Smooth muscle cell of the brain vasculature (primary cell): ENCODE results near the gene ARCN1.

Source experiments
- DNase-seq: peaks from one replicate; pipeline ENCODE4 v3.0.0-alpha.2; 2012; ENCODE audit warnings: low read depth, low spot score

Gene ARCN1

DNA sequence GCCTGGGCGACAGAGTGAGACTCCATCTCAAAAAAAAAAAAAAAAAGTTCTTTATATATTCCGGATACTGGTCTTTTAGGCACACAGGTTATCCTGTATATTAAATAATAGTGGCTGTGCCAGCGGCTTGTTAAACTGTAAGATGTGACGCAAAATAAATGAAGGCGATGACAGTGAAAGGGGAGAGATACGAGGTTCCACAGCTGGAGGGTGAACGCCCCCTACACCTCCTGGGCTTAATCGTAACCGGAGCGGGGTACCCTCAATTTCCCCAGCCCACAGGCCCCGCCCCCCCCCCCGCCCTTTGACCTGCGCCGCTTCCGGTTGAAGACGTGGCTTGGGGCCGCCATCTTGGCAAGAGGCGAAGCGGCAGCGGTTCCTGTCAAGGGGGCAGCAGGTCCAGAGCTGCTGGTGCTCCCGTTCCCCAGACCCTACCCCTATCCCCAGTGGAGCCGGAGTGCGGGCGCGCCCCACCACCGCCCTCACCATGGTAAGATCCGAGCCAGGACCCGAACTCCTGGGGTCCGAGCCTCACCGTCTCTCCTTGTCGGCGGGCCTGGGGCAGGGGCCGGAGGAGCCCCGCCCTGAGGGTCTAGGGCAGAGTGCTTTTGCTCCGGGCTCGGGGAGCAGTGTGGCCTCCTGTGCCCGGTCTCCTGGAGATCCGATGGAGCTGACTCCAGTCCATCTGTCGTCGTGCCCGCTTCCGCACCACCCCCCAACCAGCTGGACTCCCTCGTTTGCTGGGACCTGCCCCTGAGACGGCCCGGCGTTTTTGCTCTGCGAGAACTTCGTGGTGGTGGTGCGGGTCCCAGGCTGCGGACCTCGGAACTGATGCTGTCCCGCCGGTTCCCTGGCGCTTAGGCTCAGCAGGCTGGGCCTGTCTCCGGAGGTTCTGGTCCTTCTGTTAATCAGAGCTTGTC lies at the start of gene ARCN1:
Gene ARCN1, plus strand, starts transcription at position 349 of the 920 bp plus-strand sequence. Its CDS starts 139 bp downstream, at position 488.
- peak; percentile 43 for DNase-seq

DNA sequence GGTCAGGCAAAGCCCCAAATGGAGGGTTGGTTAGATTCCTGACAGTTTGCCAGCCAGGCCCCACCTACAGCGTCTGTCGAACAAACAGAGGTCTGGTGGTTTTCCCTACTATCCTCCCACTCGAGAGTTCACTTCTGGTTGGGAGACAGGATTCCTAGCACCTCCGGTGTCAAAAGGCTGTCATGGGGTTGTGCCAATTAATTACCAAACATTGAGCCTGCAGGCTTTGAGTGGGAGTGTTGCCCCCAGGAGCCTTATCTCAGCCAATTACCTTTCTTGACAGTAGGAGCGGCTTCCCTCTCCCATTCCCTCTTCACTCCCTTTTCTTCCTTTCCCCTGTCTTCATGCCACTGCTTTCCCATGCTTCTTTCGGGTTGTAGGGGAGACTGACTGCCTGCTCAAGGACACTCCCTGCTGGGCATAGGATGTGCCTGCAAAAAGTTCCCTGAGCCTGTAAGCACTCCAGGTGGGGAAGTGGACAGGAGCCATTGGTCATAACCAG lies 49.6 kb upstream of the ARCN1 start:
- no peak for DNase-seq

DNA sequence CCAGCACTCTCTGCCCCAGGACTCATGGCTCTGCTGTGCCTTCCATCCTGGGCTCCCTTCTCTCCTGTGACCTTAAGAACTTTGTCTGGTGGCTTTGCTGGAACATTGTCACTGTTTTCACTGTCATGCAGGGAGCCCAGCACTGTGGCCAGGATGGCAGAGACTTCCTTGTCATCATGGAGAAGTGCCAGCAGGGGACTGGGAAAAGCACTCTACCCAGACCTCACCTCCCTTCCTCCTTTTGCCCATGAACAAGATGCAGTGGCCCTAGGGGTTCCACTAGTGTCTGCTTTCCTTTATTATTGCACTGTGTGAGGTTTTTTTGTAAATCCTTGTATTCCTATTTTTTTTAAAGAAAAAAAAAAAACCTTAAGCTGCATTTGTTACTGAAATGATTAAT lies 47.9 kb upstream of the ARCN1 start:
- no peak for DNase-seq

DNA sequence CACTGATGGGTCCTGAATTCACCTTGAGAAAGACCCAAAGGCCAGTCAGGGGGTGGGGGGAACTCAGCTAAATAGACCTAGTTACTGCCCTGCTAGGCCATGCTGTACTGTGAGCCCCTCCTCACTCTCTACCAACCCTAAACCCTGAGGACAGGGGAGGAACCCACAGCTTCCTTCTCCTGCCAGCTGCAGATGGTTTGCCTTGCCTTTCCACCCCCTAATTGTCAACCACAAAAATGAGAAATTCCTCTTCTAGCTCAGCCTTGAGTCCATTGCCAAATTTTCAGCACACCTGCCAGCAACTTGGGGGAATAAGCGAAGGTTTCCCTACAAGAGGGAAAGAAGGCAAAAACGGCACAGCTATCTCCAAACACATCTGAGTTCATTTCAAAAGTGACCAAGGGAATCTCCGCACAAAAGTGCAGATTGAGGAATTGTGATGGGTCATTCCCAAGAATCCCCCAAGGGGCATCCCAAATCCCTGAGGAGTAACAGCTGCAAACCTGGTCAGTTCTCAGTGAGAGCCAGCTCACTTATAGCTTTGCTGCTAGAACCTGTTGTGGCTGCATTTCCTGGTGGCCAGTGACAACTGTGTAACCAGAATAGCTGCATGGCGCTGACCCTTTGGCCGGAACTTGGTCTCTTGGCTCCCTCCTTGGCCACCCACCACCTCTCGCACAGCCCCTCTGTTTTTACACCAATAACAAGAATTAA lies 47.3 kb upstream of the ARCN1 start:
- no peak for DNase-seq

DNA sequence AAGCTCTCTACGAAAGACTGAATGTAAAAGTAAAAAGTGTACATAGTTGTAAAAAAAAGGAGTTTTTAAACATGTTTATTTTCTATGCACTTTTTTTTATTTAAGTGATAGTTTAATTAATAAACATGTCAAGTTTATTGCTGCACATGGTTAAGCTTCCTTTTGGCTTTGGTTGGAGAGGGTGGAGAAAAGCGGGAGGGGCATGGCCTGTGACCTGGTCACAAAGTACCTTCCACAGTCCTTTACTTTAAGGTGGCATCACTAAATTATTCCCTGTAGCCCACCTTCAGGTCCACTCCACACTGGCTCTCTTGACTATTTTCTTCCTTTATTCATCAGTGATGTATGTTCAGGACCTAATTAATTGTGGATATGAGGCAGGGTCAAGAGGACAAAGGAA lies 45.5 kb upstream of the ARCN1 start:
- DNase-seq: no peak

DNA sequence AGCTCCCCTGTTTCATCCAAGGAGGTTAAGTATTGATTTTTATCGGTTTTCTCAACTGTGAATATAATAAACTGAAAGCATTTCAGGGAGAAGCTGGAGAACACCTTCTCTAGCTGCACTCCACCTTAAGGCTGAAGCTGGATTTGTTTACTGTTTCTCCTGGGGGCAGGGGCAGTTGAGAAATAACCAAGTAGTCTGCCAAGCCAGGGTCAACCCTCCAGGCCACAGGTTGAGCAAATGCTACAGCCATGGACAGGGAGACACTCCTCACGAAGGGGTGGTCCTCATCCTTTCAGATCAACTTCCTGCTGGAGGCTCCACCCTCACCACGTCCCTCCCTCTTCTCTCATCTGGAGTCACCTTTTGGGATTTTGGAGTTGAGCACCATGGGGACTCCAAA lies 45.1 kb upstream of the ARCN1 start, which contains the start of gene TTC36:
Gene TTC36, plus strand, starts transcription at position 366 of the 400 bp plus-strand sequence. Its CDS starts 21 bp downstream, at position 387.
- no peak for DNase-seq

DNA sequence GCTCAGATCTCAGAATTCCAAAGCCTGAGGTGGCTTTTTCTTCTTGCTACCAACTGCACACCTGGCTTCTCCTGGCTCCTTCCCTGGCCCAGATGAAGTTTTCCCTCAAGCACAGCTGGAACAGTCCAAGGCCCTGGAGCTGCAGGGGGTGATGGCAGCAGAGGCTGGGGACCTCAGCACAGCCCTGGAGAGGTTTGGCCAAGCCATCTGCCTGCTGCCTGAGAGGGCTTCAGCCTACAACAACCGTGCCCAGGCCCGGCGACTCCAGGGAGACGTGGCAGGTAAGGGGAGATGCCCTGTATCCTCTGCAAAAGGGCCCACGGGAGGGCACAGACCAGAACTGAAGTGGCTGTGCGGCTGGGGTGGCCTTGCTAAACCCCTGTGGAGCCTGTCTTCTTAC lies 43.7 kb upstream of the ARCN1 start:
- DNase-seq: no peak

DNA sequence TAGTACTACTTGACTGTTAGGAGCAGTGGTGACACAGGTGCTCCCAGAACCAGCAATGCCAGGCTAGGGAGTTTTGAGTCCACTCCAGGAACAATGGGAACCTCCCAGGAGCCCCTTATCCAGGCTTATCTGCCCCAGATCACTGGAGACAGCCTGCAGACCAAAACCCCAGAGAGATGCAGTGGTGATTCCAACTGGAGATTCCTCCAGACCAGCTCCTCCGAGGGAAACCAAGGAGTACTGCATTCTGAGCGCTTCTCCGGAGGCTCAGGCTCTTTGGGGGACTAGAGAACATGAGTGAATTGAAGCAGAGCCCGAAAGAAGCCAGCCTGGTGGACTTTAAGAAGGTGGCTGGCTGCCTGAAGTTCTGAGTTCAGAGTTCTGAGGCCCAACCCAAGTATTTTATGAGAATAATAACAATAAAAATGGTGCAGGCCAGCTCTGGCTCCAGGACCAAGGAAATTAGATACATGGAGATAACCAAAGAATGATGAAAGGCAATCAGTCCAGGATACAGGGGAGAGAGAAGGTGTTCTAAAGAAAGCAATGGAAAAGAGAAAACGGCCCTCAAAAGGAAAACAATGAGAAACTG lies 42.5 kb upstream of the ARCN1 start:
- no peak for DNase-seq

DNA sequence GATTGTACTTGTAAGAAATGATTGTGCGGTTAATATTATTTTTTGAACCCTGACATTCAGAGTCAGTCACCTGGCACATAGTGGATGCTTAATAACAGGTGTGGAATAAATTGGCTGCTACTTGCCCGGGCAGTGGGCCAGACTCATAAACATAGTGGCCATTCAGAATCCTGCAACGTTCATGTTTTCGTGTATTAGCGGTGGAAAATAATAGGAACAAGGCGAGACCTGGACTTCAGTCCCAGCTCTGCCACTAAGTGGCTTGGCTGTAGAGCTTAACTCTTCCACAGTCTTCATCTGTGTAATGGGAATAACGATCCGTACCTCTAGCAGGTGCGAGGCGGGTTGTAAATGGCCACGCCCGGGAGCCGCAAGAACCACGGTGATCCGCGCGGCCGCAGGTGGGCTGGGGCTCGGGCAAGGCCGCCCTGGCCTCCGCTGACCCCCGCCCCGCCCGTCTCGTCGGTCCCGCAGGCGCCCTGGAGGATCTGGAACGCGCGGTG lies 42.0 kb upstream of the ARCN1 start:
- DNase-seq: no peak

DNA sequence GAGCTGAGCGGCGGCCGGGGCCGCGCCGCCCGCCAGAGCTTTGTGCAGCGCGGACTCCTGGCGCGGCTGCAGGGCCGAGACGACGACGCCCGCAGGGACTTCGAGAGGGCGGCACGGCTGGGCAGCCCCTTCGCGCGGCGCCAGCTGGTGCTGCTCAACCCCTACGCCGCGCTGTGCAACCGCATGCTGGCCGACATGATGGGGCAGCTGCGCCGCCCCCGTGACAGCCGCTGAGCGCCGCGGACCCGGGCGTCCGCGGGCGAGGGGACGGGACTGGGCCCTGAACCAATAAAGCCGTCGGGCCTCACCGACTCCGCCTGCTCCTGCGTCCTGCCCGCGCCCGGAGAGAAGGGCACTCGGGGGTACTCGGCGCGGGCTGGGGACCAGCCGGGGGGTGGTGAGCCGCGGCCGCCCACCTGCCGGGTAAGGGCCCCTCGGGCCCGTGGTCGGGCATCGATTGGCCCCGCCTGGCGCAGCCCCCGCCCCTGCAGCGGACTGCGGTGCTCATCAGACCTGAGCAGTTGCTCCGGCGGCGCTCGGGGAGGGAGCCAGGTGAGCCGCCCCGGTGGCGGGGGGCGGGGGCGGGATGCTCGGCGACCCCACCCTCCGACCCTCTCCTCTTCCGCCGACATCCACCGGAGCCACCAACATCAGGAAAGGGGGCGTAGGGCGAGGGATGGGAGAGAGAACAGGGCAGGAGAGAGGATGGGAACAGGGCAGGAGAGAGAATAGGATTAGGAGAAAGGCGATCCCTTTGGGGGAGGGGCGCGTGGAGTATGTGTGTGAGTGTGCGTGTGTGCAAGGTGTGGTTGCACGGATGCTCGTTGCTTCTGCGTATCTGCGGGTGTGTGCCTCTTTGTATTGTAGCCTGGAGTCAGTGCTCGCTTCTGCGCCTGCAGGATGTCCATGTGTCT lies 41.3 kb upstream of the ARCN1 start, which contains the start of gene TMEM25:
Gene TMEM25, plus strand, starts transcription at position 510 of the 914 bp plus-strand sequence. CDS start 610 bp downstream, outside the sequence.
- no peak for DNase-seq

DNA sequence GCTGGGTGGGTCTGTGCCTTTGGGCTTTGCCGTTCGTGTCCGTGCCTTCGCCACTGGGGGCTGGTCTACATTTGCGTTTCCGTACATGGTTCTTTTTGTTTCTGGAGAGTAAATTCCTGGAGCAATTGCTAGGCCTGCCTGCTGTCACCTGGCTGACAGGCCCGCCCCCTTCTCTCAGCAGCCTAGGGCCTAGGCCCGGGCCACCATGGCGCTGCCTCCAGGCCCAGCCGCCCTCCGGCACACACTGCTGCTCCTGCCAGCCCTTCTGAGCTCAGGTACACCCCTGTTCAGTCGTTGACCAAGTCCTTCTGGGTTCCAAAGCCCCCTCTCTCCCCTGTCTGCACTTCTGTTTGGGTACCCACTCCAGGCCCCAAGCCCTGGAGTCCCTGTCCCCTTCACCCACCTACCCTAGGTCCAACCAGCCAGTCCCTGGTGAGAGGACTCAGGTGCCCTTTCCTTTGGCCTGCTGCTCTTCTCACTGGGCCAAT lies 40.6 kb upstream of the ARCN1 start:
- DNase-seq: no peak

DNA sequence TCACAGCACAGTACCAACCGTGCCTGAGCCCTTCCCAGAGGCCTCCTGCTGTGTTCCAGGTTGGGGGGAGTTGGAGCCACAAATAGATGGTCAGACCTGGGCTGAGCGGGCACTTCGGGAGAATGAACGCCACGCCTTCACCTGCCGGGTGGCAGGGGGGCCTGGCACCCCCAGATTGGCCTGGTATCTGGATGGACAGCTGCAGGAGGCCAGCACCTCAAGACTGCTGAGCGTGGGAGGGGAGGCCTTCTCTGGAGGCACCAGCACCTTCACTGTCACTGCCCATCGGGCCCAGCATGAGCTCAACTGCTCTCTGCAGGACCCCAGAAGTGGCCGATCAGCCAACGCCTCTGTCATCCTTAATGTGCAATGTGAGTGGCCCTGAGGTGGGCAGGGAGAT lies 40.1 kb upstream of the ARCN1 start:
- no peak for DNase-seq

DNA sequence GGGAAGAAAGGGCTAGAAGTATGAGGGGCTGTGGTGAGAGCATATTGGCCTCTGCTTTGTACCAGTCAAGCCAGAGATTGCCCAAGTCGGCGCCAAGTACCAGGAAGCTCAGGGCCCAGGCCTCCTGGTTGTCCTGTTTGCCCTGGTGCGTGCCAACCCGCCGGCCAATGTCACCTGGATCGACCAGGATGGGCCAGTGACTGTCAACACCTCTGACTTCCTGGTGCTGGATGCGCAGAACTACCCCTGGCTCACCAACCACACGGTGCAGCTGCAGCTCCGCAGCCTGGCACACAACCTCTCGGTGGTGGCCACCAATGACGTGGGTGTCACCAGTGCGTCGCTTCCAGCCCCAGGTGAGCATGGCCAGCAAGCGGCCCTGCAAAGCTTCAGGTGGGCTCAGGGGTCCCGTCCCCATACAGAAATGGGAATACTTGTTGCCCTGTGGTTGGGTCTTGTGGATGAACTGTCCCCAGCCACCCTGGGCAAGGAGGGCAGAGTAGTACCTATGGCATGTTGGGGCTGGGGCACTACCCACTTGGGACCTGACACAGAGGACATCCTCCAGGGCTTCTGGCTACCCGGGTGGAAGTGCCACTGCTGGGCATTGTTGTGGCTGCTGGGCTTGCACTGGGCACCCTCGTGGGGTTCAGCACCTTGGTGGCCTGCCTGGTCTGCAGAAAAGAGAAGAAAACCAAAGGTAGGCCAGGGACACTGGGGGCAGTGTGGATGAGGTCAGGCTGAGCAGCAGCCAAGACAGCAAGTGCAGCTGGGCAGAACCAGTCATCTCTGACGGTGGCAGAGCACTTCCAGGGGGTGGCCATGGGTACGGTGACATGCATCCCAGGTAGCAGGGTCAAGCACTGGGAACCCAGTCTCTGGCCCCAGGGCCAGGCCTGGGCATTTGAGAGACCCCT lies 39.1 kb upstream of the ARCN1 start:
- DNase-seq: no peak

DNA sequence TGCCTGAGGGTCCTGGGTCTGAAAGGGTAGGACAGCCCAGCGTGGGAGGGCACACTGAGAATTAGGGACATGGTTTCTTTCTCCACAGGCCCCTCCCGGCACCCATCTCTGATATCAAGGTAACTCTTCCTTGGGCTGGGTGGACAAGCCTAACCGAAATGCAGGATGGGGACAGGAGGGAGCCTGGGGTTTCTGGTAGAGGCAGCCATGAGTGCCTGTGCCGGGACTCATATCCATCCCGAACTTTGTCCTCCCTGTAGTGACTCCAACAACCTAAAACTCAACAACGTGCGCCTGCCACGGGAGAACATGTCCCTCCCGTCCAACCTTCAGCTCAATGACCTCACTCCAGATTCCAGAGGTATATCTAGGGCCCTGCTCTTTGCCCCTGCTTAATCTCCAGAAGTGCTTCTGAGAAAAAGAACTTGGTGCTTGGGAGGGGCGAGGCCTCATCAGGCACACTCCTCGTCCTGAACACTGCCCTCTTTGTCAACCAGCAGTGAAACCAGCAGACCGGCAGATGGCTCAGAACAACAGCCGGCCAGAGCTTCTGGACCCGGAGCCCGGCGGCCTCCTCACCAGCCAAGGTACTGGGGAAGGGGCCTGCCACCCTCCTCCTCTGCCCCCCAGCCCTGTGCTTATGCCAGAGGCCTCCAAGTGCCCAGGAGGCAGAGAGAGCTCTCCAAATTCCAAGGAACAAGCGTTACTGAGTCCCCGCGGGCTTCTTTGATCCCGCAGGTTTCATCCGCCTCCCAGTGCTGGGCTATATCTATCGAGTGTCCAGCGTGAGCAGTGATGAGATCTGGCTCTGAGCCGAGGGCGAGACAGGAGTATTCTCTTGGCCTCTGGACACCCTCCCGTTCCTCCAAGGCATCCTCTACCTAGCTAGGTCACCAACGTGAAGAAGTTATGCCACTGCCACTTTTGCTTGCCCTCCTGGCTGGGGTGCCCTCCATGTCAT lies 38.2 kb upstream of the ARCN1 start:
- no peak for DNase-seq

DNA sequence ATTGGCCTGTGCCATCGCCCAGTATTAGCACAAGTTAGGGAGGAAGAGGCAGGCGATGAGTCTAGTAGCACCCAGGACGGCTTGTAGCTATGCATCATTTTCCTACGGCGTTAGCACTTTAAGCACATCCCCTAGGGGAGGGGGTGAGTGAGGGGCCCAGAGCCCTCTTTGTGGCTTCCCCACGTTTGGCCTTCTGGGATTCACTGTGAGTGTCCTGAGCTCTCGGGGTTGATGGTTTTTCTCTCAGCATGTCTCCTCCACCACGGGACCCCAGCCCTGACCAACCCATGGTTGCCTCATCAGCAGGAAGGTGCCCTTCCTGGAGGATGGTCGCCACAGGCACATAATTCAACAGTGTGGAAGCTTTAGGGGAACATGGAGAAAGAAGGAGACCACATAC lies 36.9 kb upstream of the ARCN1 start:
- DNase-seq: no peak

DNA sequence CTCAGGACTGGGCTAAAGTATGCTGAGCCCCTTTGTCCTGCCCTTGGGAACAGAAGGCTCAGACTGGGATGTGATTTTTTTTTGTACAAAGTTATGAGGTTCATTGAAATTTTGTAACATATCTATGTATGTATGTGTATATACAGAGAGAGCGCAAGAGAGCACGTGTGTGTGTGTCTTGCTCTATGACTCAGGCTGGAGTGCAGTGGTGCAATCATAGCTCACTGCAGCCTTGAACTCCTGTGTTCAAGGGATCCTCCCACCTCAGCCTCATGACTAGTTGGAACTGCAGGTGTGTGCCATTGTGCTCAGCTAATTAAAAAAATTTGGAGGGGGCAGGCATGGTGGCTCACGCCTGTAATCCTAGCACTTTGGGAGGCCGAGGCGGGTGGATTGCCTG lies 35.5 kb upstream of the ARCN1 start:
- DNase-seq: no peak

DNA sequence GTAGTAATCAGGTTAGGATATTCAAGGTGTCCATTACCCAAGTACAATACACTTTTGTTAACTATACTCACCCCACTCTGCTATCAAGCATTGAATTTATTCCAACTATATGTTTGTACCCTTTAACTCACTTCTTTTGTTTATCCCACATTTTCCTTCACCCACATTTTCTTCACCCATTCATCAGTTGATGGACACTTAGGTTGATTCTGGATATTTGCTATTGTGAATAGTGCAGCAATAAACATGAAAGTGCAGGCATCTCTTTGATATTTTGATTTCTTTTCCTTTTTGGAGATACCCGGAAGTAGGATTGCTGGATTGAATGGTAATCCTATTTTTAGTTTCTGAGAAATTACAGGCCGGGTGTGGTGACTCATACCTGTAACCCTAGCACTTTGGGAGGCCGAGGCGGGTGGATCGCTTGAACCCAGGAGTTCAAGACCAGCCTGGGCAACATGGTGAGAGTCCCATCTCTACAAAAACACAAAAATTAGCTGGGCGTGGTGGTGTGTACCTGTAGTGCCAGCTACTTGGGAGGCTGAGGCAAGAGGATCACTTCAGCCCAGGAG lies 34.7 kb upstream of the ARCN1 start:
- DNase-seq: no peak
